Measurements from ENCODE around the gene ZIC1.

- no peak for TF ChIP-seq CTCF (conservative IDR thresholded peaks at IDR 0.05; ENCODE audit: low read depth in 2 of 2)
- peak; percentile 84 for TF ChIP-seq EZH2 (IDR thresholded peaks at IDR 0.05; ENCODE audit: low read depth, unreplicated experiment)
- peak; percentile 94 for TF ChIP-seq EZH2phosphoT487 (IDR thresholded peaks at IDR 0.05; ENCODE audit: unreplicated experiment)
- no peak for TF ChIP-seq REST (IDR thresholded peaks at IDR 0.05; ENCODE audit: unreplicated experiment)
- TF ChIP-seq POLR2AphosphoS5 (IDR thresholded peaks at IDR 0.05; ENCODE audit: low read depth), result no peak
- no peak for TF ChIP-seq CREB1 (CRISPR knock-in tag; IDR thresholded peaks at IDR 0.05; ENCODE audit: low read depth)
- no peak for TF ChIP-seq NANOG (IDR thresholded peaks at IDR 0.05; ENCODE audit: borderline replicate concordance)
Observed at GRCh38 chr3:147395899-147396711, 13.1 kb upstream of the ZIC1 start.
